ENCODE results near the gene OR2V2.

GRCh38 chr5:181204113-181204825 is 56.9 kb downstream of the OR2V2 start:
- TF ChIP-seq CTCF (IDR thresholded peaks at IDR 0.05) (no peak), POLR2A (IDR thresholded peaks at IDR 0.05) (no peak)

Data from breast epithelium (tissue), 3 donors.